ENCODE measurements around the gene SNRNP200. TPM values are rescaled to one million over a fixed set of nuclear protein-coding genes. Genes with fewer than 3 reads are reported as not detected.

Gene SNRNP200
- polyA plus RNA-seq, 2 of the 4 experiments (the other 2 are of a cell fraction) = 118 to 202 TPM

DNA sequence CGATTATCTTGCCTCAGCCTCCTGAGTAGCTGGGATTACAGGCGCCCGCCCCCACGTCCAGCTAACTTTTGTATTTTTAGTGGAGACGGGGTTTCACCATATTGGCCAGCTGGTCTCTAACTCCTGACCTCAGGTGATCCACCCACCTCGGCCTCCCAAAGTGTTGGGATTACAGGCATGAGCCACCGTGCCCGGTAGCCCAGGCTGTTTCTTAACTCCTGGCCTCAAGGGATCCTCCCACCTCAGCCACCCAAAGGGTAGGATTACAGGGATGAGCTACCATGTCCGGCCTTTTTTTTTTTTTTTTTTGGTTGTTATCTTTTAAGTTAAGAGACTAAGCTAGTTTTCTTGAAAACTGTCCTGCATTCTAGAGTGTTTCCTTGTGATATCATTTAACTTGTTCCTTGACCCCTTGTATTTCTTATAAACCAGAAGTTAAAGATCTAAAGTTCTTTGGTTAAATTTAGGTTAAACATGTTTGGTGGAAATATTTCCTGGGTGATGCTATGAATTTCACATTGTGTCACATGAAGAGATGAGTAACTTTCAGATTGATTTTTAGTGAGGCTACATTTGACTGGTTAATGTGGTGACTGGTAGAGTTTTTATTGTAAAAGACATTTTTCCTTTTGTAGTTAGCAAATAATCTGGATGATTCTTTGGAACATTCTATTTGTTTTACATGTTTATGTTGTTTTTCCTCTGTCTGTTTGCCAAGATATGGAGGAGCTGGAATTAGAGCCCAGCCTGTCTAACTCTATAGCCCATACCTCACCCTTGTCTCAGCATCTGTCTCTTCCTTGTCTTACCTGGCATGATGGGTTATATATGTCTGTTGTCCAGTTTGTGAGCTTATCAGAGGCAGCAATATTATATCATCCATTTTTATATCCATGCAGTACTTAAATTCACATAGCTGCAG lies 35.4 kb upstream of the SNRNP200 start (continued):
- TF ChIP-seq, protein P1, sequence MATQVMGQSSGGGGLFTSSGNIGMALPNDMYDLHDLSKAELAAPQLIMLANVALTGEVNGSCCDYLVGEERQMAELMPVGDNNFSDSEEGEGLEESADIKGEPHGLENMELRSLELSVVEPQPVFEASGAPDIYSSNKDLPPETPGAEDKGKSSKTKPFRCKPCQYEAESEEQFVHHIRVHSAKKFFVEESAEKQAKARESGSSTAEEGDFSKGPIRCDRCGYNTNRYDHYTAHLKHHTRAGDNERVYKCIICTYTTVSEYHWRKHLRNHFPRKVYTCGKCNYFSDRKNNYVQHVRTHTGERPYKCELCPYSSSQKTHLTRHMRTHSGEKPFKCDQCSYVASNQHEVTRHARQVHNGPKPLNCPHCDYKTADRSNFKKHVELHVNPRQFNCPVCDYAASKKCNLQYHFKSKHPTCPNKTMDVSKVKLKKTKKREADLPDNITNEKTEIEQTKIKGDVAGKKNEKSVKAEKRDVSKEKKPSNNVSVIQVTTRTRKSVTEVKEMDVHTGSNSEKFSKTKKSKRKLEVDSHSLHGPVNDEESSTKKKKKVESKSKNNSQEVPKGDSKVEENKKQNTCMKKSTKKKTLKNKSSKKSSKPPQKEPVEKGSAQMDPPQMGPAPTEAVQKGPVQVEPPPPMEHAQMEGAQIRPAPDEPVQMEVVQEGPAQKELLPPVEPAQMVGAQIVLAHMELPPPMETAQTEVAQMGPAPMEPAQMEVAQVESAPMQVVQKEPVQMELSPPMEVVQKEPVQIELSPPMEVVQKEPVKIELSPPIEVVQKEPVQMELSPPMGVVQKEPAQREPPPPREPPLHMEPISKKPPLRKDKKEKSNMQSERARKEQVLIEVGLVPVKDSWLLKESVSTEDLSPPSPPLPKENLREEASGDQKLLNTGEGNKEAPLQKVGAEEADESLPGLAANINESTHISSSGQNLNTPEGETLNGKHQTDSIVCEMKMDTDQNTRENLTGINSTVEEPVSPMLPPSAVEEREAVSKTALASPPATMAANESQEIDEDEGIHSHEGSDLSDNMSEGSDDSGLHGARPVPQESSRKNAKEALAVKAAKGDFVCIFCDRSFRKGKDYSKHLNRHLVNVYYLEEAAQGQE (IDR thresholded peaks at IDR 0.05) = no peak
- TF ChIP-seq, protein P2, sequence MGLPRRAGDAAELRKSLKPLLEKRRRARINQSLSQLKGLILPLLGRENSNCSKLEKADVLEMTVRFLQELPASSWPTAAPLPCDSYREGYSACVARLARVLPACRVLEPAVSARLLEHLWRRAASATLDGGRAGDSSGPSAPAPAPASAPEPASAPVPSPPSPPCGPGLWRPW (IDR thresholded peaks at IDR 0.05) = no peak

DNA sequence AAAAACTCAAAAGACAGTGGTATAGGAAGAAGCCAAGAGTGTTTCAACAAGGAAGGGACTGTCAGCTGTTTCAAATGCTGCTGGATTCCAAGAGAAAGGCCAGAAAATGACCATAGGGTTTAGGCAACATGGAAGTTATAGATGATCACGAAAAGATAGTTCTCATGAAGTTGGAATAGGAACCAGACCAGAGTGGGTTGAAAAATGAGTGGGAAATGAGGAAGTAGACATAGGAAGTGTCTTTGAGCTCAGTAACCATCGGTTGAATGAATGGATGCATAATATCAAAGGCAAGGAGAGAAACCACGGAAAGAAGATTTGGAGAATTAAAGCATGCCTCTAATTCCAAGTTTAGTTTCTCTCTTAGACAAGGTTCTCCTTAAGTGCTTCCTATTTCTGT lies 31.5 kb upstream of the SNRNP200 start:
- peak overlapping the region; percentile 92 for H3K4me2 ChIP-seq
- H3K4me1 ChIP-seq = peaks cover 32% of the 10 kb centered on the region
- FAIRE-seq (no peak), ATAC-seq (no peak), DNase-seq (ENCODE audit: low read depth in 1 of 2, low spot score in 1 of 2) (no peak)
- no peaks in the 10 kb centered on the region for H3K9me3 ChIP-seq
- POLR2A ChIA-PET = interaction anchor here (1.6 to 2.1 kb wide), 2 partner anchors 15 to 30 kb away, joined by 5 to 15 read pairs; no protein-coding TSS in a partner anchor
- CTCF ChIA-PET = interaction anchor here (0.9 to 1.8 kb wide), 4 partner anchors 9 to 218 kb away, joined by 3 to 5 read pairs (median 3); no protein-coding TSS in a partner anchor
- WGBS (ENCODE audit: missing lambda C conversion rate) = 94% methylated on average over 3 of the region's 3 CpGs
- H3K4me3 ChIP-seq = 0 out of 3 replicates have a peak overlapping the region, but pooled peaks have one; percentile 65
- TF ChIP-seq HEYL (CRISPR knock-in tag; IDR thresholded peaks at IDR 0.05) (no peak), NR3C1 (IDR thresholded peaks at IDR 0.05) (no peak), PHF8 (IDR thresholded peaks at IDR 0.05; ENCODE audit: borderline replicate concordance, low read depth) (no peak), TP53 (CRISPR knock-in tag; IDR thresholded peaks at IDR 0.05) (no peak), JUNB (IDR thresholded peaks at IDR 0.05) (no peak), CBX2 (IDR thresholded peaks at IDR 0.05; ENCODE audit: borderline replicate concordance, low read depth) (no peak)
- peak overlapping the region; percentile 92 to 94; a peak in 4 of 6 replicates for H3K27ac ChIP-seq

DNA sequence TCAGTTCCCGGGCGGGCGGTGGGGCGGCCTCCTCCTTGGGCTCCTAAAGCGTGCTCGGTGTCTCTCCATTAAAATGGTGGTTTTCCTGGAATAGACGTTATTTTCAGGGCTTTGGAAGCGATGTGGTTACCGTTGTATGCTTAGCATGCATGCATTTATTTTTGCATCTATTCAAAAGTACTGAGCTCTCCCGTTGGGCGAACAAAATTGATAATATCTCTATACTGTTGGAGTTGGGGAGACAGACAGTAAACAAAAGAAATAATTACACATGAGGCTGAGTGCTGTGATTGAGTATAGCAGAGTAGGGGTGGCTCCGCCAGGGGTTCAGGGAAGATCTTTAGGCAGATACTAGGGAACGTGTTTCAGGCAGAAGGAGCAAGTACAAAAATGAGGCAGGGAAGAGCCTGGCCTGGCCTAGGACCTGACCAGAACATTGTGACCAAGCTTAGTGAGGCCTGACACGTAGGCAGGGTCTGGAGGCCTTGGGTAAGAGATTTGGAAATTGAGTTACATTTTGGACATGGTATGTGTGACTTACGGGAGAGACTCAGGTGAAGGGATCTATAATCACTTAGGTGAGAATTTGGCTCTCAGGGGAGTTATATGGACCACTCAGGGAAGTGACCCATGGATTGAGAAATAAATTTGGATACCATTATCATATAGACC lies 30.9 kb upstream of the SNRNP200 start:
- WGBS (ENCODE audit: missing lambda C conversion rate) = 10% methylated on average over 15 of the region's 15 CpGs
- peak overlapping the region; percentile 65 for H3K4me3 ChIP-seq
- CTCF ChIA-PET = interaction anchor here (0.9 to 1.8 kb wide), 4 partner anchors 9 to 219 kb away, joined by 3 to 5 read pairs (median 3); no protein-coding TSS in a partner anchor
- no peak for FAIRE-seq
- no peak for DNase-seq (ENCODE audit: low read depth in 1 of 2, low spot score in 1 of 2)
- POLR2A ChIA-PET = interaction anchor here (0.6 to 2.1 kb wide), 6 partner anchors 9 to 78 kb away, joined by 3 to 15 read pairs (median 4); no protein-coding TSS in a partner anchor
- no peak for TF ChIP-seq TFCP2L1 (CRISPR knock-in tag; IDR thresholded peaks at IDR 0.05)
- TF ChIP-seq BHLHE40 (IDR thresholded peaks at IDR 0.05; ENCODE audit: low read depth, low read length) = no peak
- no peak for TF ChIP-seq ZSCAN20 (CRISPR knock-in tag; IDR thresholded peaks at IDR 0.05)
- TF ChIP-seq HDAC2 (IDR thresholded peaks at IDR 0.05) = no peak
- no peak for TF ChIP-seq PHF8 (IDR thresholded peaks at IDR 0.05; ENCODE audit: borderline replicate concordance, low read depth)
- TF ChIP-seq, protein P3, sequence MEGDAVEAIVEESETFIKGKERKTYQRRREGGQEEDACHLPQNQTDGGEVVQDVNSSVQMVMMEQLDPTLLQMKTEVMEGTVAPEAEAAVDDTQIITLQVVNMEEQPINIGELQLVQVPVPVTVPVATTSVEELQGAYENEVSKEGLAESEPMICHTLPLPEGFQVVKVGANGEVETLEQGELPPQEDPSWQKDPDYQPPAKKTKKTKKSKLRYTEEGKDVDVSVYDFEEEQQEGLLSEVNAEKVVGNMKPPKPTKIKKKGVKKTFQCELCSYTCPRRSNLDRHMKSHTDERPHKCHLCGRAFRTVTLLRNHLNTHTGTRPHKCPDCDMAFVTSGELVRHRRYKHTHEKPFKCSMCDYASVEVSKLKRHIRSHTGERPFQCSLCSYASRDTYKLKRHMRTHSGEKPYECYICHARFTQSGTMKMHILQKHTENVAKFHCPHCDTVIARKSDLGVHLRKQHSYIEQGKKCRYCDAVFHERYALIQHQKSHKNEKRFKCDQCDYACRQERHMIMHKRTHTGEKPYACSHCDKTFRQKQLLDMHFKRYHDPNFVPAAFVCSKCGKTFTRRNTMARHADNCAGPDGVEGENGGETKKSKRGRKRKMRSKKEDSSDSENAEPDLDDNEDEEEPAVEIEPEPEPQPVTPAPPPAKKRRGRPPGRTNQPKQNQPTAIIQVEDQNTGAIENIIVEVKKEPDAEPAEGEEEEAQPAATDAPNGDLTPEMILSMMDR (IDR thresholded peaks at IDR 0.05) = no peak
- TF ChIP-seq RNF2 (IDR thresholded peaks at IDR 0.05; ENCODE audit: borderline replicate concordance, low read depth) = no peak
- TF ChIP-seq ZC3H11A (IDR thresholded peaks at IDR 0.05) = no peak
- peak; percentile 56 for TF ChIP-seq POLR2A (IDR thresholded peaks at IDR 0.05; ENCODE audit: low read length)
- TF ChIP-seq, protein P4, sequence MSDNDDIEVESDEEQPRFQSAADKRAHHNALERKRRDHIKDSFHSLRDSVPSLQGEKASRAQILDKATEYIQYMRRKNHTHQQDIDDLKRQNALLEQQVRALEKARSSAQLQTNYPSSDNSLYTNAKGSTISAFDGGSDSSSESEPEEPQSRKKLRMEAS (IDR thresholded peaks at IDR 0.05) = peak; percentile 71
- no peaks in the 10 kb centered on the region for H3K9me3 ChIP-seq
- ATAC-seq = peak; percentile 16; a peak in 3 of 6 replicates
- peak overlapping the region; percentile 92 to 94 for H3K27ac ChIP-seq
- H3K4me2 ChIP-seq = peak overlapping the region; percentile 92
- peaks cover 26% of the 10 kb centered on the region for H3K4me1 ChIP-seq

Data from A549 (cell line).